GM23338 (cell line): Measurements from ENCODE around the gene G3BP1. TPM values are rescaled to one million over a fixed set of nuclear protein-coding genes. Genes with fewer than 3 reads are reported as not detected.

Source experiments
- ATAC-seq: fragments of 200-7000 bp; cut with Tn5 transposase; 3 replicates; pipeline ENCODE4 v1.9.1; 2020
- DNase-seq: peaks from one replicate; pipeline ENCODE4 v3.0.0-alpha.2; 2015; ENCODE audit warnings: low spot score
- H2AFZ ChIP-seq: fragments of 200-600 bp; sonication (generic); 2 replicates; pipeline ENCODE4 v1.8.0; 2016; ENCODE audit warnings: antibody characterized with exemption, mild to moderate bottlenecking, moderate library complexity
- H3F3A ChIP-seq: fragments of 200-600 bp; sonication (generic); replicated peaks from 2 replicates; pipeline ENCODE4 v1.8.0; 2017; ENCODE audit warnings: antibody characterized with exemption, mixed run types, low read depth
- H3K27ac ChIP-seq: fragments of 200-600 bp; sonication (generic); 2 replicates; pipeline ENCODE4 v1.6.1; 2016; ENCODE audit warnings: low read depth
- H3K27me3 ChIP-seq: fragments of 200-600 bp; sonication (generic); 2 replicates; pipeline ENCODE4 v1.8.0; 2016; ENCODE audit warnings: mild to moderate bottlenecking, mixed run types, moderate library complexity; ENCODE audit not compliant: insufficient read depth
- H3K36me3 ChIP-seq: fragments of 200-600 bp; sonication (generic); 2 replicates; pipeline ENCODE4 v1.8.0; 2016; ENCODE audit warnings: mild to moderate bottlenecking; ENCODE audit not compliant: insufficient read depth
- H3K4me1 ChIP-seq: fragments of 200-600 bp; sonication (generic); 2 replicates; pipeline ENCODE4 v1.8.0; 2016; ENCODE audit warnings: mild to moderate bottlenecking, moderate library complexity; ENCODE audit not compliant: insufficient read depth
- H3K4me2 ChIP-seq: fragments of 200-600 bp; sonication (generic); 2 replicates; pipeline ENCODE4 v1.7.1; 2017; ENCODE audit warnings: mixed run types
- H3K4me3 ChIP-seq: fragments of 200-600 bp; sonication (generic); 2 replicates; pipeline ENCODE4 v1.6.1; 2016; ENCODE audit warnings: mixed run types
- H3K79me2 ChIP-seq: fragments of 200-600 bp; sonication (generic); replicated peaks from 2 replicates; pipeline ENCODE4 v1.8.0; 2017; ENCODE audit warnings: mild to moderate bottlenecking; ENCODE audit not compliant: insufficient read depth
- H3K9me2 ChIP-seq: fragments of 200-600 bp; sonication (generic); 2 replicates; pipeline ENCODE4 v1.8.0; 2017; ENCODE audit not compliant: insufficient read depth
- H4K20me1 ChIP-seq: fragments of 200-600 bp; sonication (generic); replicated peaks from 2 replicates; pipeline ENCODE4 v1.8.0; 2017; ENCODE audit warnings: mild to moderate bottlenecking; ENCODE audit not compliant: insufficient read depth
- H3K27ac Mint-ChIP-seq: 2 replicates; pipeline ENCODE4 v1.8.0; 2020; ENCODE audit warnings: inconsistent platforms, mild to moderate bottlenecking, moderate library complexity, mixed read lengths
- H3K27me3 Mint-ChIP-seq: 3 replicates; pipeline ENCODE4 v1.8.0; 2022; ENCODE audit warnings: low read depth, mild to moderate bottlenecking, moderate library complexity, mixed read lengths, inconsistent platforms; ENCODE audit not compliant: insufficient read depth, poor library complexity
- H3K36me3 Mint-ChIP-seq: 3 replicates; pipeline ENCODE4 v1.8.0; 2021; ENCODE audit warnings: low read depth, mild to moderate bottlenecking, inconsistent platforms, moderate library complexity, mixed read lengths
- H3K4me1 Mint-ChIP-seq: 3 replicates; pipeline ENCODE4 v1.8.0; 2020; ENCODE audit warnings: mild to moderate bottlenecking, inconsistent platforms, mixed read lengths
- H3K4me3 Mint-ChIP-seq: 3 replicates; pipeline ENCODE4 v1.8.0; 2021; ENCODE audit warnings: moderate library complexity, mild to moderate bottlenecking, inconsistent platforms, mixed read lengths
- H3K9me3 Mint-ChIP-seq: 3 replicates; pipeline ENCODE4 v1.8.0; 2020; ENCODE audit warnings: moderate library complexity, mild to moderate bottlenecking, inconsistent platforms, mixed read lengths
- CREB1 ChIP-seq: fragments of 250-450 bp; sonication (Bioruptor Pico); IDR thresholded peaks from 2 replicates; pipeline ENCODE4 v1.5.0; 2020; ENCODE audit warnings: low read depth, mild to moderate bottlenecking, moderate library complexity
- EZH2 ChIP-seq: fragments of 200-600 bp; sonication (generic); IDR thresholded peaks from one replicate; pipeline ENCODE4 v1.8.0; 2017; ENCODE audit warnings: antibody characterized with exemption, mild to moderate bottlenecking, low read depth; ENCODE audit not compliant: unreplicated experiment
- EZH2phosphoT487 ChIP-seq: fragments of 200-600 bp; sonication (generic); IDR thresholded peaks from one replicate; pipeline ENCODE4 v1.8.1; 2018; ENCODE audit warnings: antibody characterized with exemption; ENCODE audit not compliant: unreplicated experiment
- JUNB ChIP-seq: IDR thresholded peaks from one replicate; pipeline ENCODE4 v1.6.1; 2016; ENCODE audit warnings: antibody characterized with exemption; ENCODE audit not compliant: unreplicated experiment
- NANOG ChIP-seq: IDR thresholded peaks from 2 replicates; pipeline ENCODE4 v1.6.1; 2016; ENCODE audit warnings: antibody characterized with exemption, borderline replicate concordance
- POLR2AphosphoS5 ChIP-seq: IDR thresholded peaks from 2 replicates; pipeline ENCODE4 v1.6.1; 2016; ENCODE audit warnings: antibody characterized with exemption, low read depth
- STAT1 ChIP-seq: IDR thresholded peaks from one replicate; pipeline ENCODE4 v1.6.1; 2016; ENCODE audit warnings: antibody characterized with exemption; ENCODE audit not compliant: unreplicated experiment
- ZNF114 ChIP-seq: fragments of 250-450 bp; sonication (Bioruptor Pico); IDR thresholded peaks from 2 replicates; pipeline ENCODE4 v1.5.0; 2020; ENCODE audit warnings: mild to moderate bottlenecking, moderate library complexity
- ZNF331 ChIP-seq: fragments of 250-450 bp; sonication (Bioruptor Pico); IDR thresholded peaks from 2 replicates; pipeline ENCODE4 v1.5.0; 2020; ENCODE audit warnings: low read depth, mild to moderate bottlenecking, moderate library complexity
- polyA plus RNA-seq: library from polyadenylated mRNA; unstranded; fragments of >200 nt; fragmentation: Nextera tagmentation; extraction: Ambion mirVana; gene quantifications from 2 replicates; pipeline ENCODE4 v1.2.1, GENCODE V29; 2016
- total RNA-seq: library from RNA; depleted of rRNA; stranded (reverse); fragments of >200 nt; shearing (Covaris generic); gene quantifications from 2 replicates; pipeline ENCODE4 v1.2.3, GENCODE V29; 2014
- TF ChIP-seq, protein P1 (sequence below): IDR thresholded peaks from one replicate; pipeline ENCODE4 v1.6.1; 2018; ENCODE audit warnings: antibody characterized with exemption; ENCODE audit not compliant: unreplicated experiment
- TF ChIP-seq, protein P2 (sequence below), 2 experiments: fragments of 200-600 bp in 1 of 2; sonication (generic) in 1 of 2; conservative IDR thresholded peaks; 2 replicates each; pipeline versions ENCODE4 v1.5.1 to v1.6.1; 2016 to 2017; ENCODE audit warnings: antibody characterized with exemption in 2 of 2, low read depth in 2 of 2, mild to moderate bottlenecking in 2 of 2, moderate library complexity in 1 of 2
- TF ChIP-seq, protein P3 (sequence below): IDR thresholded peaks from 2 replicates; pipeline ENCODE4 v1.6.1; 2016; ENCODE audit warnings: antibody characterized with exemption
- TF ChIP-seq, protein P4 (sequence below): fragments of 250-450 bp; sonication (Bioruptor Pico); IDR thresholded peaks from 2 replicates; pipeline ENCODE4 v1.5.0; 2020; ENCODE audit warnings: mild to moderate bottlenecking, moderate library complexity

G3BP1 gene
- total and polyA plus RNA-seq, 2 experiments from 2014 or later: 183 to 323 TPM

DNA sequence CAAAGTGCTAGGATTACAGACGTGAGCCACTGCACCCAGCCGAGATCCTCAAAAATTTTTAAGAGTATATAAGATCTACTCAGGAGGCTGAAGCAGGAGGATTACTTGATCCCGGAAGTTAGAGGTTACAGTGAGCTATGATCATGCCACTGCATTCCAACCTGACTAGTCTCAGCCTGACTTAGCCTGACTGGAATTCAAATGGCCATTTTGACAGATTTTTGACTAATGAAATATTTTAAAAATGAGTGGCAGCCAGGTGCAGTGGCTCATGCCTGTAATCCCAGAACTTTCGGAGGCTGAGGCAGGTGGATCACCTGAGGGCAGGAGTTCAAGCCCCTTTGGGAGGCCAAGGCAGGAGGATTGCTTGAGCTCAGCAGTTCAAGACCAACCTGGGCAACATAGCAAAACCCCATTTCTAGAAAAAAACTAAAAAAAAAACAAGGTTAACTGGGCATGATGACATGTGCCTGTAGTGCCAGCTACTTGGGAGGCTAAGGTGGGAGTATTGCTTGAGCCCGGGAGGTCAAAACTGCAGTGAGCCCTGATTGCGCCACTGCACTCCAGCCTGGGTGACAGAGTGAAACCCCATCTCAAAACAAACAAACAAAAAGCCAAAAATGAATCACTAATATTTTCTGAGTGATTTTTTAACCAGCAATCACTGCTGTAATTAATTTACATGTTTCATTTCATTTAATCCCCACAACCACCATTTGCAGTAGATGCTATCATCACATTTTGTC, 29.9 kb upstream of the G3BP1 start:
- no peak overlapping the region for H2AFZ ChIP-seq
- no peak overlapping the region for H3K4me3 ChIP-seq
- H4K20me1 ChIP-seq: no peaks in the 10 kb centered on the region
- H3K27me3 Mint-ChIP-seq: peaks cover 13% of the 10 kb centered on the region
- no peaks in the 10 kb centered on the region for H3K9me2 ChIP-seq
- H3F3A ChIP-seq: no peaks in the 10 kb centered on the region
- H3K4me1 Mint-ChIP-seq: peaks cover 18% of the 10 kb centered on the region
- H3K79me2 ChIP-seq: no peaks in the 10 kb centered on the region
- H3K27ac ChIP-seq: no peak overlapping the region
- H3K4me3 Mint-ChIP-seq: no peak overlapping the region
- H3K9me3 Mint-ChIP-seq: no peaks in the 10 kb centered on the region
- ATAC-seq (no peak), DNase-seq (no peak)
- H3K36me3 ChIP-seq: no peaks in the 10 kb centered on the region
- peaks cover 4% of the 10 kb centered on the region; the same call in 2 of the 3 replicates for H3K36me3 Mint-ChIP-seq
- peaks cover 10% of the 10 kb centered on the region for H3K4me1 ChIP-seq
- TF ChIP-seq EZH2phosphoT487: no peak
- TF ChIP-seq, protein P1, sequence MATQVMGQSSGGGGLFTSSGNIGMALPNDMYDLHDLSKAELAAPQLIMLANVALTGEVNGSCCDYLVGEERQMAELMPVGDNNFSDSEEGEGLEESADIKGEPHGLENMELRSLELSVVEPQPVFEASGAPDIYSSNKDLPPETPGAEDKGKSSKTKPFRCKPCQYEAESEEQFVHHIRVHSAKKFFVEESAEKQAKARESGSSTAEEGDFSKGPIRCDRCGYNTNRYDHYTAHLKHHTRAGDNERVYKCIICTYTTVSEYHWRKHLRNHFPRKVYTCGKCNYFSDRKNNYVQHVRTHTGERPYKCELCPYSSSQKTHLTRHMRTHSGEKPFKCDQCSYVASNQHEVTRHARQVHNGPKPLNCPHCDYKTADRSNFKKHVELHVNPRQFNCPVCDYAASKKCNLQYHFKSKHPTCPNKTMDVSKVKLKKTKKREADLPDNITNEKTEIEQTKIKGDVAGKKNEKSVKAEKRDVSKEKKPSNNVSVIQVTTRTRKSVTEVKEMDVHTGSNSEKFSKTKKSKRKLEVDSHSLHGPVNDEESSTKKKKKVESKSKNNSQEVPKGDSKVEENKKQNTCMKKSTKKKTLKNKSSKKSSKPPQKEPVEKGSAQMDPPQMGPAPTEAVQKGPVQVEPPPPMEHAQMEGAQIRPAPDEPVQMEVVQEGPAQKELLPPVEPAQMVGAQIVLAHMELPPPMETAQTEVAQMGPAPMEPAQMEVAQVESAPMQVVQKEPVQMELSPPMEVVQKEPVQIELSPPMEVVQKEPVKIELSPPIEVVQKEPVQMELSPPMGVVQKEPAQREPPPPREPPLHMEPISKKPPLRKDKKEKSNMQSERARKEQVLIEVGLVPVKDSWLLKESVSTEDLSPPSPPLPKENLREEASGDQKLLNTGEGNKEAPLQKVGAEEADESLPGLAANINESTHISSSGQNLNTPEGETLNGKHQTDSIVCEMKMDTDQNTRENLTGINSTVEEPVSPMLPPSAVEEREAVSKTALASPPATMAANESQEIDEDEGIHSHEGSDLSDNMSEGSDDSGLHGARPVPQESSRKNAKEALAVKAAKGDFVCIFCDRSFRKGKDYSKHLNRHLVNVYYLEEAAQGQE: no peak
- TF ChIP-seq EZH2: no peak
- TF ChIP-seq POLR2AphosphoS5: no peak
- no peak for TF ChIP-seq CREB1 (CRISPR knock-in tag)
- TF ChIP-seq, protein P2, sequence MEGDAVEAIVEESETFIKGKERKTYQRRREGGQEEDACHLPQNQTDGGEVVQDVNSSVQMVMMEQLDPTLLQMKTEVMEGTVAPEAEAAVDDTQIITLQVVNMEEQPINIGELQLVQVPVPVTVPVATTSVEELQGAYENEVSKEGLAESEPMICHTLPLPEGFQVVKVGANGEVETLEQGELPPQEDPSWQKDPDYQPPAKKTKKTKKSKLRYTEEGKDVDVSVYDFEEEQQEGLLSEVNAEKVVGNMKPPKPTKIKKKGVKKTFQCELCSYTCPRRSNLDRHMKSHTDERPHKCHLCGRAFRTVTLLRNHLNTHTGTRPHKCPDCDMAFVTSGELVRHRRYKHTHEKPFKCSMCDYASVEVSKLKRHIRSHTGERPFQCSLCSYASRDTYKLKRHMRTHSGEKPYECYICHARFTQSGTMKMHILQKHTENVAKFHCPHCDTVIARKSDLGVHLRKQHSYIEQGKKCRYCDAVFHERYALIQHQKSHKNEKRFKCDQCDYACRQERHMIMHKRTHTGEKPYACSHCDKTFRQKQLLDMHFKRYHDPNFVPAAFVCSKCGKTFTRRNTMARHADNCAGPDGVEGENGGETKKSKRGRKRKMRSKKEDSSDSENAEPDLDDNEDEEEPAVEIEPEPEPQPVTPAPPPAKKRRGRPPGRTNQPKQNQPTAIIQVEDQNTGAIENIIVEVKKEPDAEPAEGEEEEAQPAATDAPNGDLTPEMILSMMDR (conservative IDR thresholded peaks at IDR 0.05; ENCODE audit: low read depth in 2 of 2): no peak
- no peak for TF ChIP-seq ZNF114 (CRISPR knock-in tag)
- TF ChIP-seq JUNB: no peak
- TF ChIP-seq ZNF331 (CRISPR knock-in tag): no peak
- TF ChIP-seq, protein P3, sequence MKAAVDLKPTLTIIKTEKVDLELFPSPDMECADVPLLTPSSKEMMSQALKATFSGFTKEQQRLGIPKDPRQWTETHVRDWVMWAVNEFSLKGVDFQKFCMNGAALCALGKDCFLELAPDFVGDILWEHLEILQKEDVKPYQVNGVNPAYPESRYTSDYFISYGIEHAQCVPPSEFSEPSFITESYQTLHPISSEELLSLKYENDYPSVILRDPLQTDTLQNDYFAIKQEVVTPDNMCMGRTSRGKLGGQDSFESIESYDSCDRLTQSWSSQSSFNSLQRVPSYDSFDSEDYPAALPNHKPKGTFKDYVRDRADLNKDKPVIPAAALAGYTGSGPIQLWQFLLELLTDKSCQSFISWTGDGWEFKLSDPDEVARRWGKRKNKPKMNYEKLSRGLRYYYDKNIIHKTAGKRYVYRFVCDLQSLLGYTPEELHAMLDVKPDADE: no peak
- TF ChIP-seq, protein P4, sequence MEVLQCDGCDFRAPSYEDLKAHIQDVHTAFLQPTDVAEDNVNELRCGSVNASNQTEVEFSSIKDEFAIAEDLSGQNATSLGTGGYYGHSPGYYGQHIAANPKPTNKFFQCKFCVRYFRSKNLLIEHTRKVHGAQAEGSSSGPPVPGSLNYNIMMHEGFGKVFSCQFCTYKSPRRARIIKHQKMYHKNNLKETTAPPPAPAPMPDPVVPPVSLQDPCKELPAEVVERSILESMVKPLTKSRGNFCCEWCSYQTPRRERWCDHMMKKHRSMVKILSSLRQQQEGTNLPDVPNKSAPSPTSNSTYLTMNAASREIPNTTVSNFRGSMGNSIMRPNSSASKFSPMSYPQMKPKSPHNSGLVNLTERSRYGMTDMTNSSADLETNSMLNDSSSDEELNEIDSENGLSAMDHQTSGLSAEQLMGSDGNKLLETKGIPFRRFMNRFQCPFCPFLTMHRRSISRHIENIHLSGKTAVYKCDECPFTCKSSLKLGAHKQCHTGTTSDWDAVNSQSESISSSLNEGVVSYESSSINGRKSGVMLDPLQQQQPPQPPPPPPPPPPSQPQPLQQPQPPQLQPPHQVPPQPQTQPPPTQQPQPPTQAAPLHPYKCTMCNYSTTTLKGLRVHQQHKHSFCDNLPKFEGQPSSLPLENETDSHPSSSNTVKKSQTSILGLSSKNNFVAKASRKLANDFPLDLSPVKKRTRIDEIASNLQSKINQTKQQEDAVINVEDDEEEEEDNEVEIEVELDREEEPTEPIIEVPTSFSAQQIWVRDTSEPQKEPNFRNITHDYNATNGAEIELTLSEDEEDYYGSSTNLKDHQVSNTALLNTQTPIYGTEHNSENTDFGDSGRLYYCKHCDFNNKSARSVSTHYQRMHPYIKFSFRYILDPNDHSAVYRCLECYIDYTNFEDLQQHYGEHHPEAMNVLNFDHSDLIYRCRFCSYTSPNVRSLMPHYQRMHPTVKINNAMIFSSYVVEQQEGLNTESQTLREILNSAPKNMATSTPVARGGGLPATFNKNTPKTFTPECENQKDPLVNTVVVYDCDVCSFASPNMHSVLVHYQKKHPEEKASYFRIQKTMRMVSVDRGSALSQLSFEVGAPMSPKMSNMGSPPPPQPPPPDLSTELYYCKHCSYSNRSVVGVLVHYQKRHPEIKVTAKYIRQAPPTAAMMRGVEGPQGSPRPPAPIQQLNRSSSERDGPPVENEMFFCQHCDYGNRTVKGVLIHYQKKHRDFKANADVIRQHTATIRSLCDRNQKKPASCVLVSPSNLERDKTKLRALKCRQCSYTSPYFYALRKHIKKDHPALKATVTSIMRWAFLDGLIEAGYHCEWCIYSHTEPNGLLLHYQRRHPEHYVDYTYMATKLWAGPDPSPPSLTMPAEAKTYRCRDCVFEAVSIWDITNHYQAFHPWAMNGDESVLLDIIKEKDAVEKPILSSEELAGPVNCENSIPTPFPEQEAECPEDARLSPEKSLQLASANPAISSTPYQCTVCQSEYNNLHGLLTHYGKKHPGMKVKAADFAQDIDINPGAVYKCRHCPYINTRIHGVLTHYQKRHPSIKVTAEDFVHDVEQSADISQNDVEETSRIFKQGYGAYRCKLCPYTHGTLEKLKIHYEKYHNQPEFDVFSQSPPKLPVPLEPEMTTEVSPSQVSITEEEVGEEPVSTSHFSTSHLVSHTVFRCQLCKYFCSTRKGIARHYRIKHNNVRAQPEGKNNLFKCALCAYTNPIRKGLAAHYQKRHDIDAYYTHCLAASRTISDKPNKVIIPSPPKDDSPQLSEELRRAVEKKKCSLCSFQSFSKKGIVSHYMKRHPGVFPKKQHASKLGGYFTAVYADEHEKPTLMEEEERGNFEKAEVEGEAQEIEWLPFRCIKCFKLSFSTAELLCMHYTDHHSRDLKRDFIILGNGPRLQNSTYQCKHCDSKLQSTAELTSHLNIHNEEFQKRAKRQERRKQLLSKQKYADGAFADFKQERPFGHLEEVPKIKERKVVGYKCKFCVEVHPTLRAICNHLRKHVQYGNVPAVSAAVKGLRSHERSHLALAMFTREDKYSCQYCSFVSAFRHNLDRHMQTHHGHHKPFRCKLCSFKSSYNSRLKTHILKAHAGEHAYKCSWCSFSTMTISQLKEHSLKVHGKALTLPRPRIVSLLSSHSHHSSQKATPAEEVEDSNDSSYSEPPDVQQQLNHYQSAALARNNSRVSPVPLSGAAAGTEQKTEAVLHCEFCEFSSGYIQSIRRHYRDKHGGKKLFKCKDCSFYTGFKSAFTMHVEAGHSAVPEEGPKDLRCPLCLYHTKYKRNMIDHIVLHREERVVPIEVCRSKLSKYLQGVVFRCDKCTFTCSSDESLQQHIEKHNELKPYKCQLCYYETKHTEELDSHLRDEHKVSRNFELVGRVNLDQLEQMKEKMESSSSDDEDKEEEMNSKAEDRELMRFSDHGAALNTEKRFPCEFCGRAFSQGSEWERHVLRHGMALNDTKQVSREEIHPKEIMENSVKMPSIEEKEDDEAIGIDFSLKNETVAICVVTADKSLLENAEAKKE: no peak
- TF ChIP-seq STAT1: no peak
- no peak for TF ChIP-seq NANOG
- no peaks in the 10 kb centered on the region for H3K27me3 ChIP-seq
- no peak overlapping the region for H3K27ac Mint-ChIP-seq
- no peak overlapping the region for H3K4me2 ChIP-seq
